D721Med (cell line): ENCODE data around the gene WDR5.

ENCODE experiments used
- DNase-seq: peaks from one replicate; pipeline ENCODE4 v3.0.0; 2011; ENCODE audit warnings: low spot score; ENCODE audit not compliant: insufficient read length
- FAIRE-seq: peaks from 2 replicates; lab custom pipeline; 2011; peaks lifted over from hg19 to GRCh38; lab: Jason Lieb, UNC
- TF ChIP-seq, protein P1 (sequence below): IDR thresholded peaks from 2 replicates; pipeline ENCODE4 v1.5.1; 2012; ENCODE audit warnings: mild to moderate bottlenecking, control low read depth; ENCODE audit not compliant: insufficient read depth; ENCODE audit errors: missing control alignments

Gene WDR5

DNA sequence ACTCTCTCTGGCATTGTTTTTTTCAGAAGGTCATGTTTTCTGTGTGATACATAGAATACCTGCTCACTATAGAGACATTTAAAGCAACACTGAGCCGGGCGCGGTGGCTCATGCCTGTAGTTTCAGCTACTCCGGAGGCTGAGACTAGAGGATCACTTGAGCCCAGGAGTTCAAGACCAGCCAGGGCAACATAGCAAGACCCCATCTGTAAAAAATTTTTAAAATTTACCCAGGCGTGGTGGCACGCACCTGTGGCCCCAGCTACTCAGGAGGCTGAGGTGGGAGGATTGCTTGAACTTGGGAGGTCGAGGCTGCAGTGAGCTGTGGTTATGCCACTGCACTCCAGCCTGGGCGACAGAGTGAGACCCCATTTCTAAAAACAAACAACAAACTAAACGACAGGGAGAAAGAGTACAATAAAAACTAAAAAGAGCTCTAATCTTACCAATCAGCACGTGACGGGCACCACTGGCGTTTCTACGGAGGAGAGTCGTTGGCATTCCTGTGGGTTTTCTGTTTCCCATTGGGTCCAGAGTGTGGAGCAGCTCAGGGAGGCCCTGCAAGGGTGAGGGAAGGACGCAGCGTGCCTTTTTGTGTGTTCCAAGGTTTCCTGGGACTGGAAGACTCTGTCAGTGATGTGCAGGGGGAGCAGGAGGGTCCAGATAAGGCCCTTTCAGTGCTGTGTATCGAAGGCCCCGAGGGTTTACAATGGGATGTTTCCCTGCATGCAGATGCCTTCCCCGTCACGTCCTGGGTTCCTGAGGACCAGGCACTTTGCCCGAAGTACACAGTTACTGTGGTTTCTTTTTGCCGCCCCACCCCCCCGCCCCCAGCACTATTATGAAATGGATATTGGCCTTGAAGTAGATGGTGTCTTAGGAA is 35.7 kb downstream of the WDR5 start:
- DNase-seq (no peak), FAIRE-seq (no peak)
- TF ChIP-seq, protein P1, sequence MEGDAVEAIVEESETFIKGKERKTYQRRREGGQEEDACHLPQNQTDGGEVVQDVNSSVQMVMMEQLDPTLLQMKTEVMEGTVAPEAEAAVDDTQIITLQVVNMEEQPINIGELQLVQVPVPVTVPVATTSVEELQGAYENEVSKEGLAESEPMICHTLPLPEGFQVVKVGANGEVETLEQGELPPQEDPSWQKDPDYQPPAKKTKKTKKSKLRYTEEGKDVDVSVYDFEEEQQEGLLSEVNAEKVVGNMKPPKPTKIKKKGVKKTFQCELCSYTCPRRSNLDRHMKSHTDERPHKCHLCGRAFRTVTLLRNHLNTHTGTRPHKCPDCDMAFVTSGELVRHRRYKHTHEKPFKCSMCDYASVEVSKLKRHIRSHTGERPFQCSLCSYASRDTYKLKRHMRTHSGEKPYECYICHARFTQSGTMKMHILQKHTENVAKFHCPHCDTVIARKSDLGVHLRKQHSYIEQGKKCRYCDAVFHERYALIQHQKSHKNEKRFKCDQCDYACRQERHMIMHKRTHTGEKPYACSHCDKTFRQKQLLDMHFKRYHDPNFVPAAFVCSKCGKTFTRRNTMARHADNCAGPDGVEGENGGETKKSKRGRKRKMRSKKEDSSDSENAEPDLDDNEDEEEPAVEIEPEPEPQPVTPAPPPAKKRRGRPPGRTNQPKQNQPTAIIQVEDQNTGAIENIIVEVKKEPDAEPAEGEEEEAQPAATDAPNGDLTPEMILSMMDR: no peak

DNA sequence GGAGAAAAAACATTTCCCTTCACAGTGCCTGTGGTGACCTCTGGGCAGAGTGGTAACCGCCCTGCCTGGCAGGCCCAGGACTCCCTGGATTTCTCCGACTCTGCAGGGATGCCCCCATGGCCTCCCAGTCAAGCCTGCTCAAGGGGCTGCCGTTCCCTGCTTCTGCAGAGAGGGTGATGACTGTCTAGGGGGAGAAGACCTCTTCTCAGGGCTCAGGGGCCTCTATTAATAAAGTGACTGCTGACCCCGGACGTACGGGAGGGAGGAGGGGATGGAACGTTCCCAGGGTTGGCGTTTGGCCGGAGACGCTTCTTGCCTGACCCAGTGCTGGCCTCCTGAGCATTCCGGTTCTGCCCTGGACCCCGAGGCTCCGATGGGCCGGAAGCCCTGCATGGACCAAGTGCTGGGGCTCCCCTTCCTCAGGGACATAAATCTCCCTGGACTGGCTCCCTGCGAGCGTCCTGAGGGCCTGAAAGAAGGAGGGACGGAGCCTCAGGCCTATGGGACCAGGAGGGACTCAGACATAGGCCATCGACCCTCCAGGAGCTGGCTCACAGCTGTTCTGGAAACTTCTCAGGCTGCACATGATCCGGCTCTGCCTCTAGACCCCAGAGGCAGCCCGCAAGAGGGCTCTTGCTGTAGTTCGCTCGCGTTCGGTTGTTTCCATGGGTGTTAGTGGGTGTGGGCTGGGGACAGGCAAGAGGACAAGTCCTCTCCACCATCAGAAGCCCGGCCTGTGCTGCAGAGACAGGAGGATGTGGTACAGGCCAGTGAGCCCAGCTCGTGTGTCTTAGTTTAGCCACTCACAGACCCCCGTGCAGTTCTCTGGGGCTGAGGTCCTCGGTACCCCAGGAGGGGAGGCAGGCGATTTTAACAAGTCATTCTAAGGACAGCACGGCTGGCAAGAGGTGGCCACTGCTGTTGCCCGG is 36.6 kb downstream of the WDR5 start:
- no peak for DNase-seq
- TF ChIP-seq, protein P1: no peak
- FAIRE-seq: no peak

DNA sequence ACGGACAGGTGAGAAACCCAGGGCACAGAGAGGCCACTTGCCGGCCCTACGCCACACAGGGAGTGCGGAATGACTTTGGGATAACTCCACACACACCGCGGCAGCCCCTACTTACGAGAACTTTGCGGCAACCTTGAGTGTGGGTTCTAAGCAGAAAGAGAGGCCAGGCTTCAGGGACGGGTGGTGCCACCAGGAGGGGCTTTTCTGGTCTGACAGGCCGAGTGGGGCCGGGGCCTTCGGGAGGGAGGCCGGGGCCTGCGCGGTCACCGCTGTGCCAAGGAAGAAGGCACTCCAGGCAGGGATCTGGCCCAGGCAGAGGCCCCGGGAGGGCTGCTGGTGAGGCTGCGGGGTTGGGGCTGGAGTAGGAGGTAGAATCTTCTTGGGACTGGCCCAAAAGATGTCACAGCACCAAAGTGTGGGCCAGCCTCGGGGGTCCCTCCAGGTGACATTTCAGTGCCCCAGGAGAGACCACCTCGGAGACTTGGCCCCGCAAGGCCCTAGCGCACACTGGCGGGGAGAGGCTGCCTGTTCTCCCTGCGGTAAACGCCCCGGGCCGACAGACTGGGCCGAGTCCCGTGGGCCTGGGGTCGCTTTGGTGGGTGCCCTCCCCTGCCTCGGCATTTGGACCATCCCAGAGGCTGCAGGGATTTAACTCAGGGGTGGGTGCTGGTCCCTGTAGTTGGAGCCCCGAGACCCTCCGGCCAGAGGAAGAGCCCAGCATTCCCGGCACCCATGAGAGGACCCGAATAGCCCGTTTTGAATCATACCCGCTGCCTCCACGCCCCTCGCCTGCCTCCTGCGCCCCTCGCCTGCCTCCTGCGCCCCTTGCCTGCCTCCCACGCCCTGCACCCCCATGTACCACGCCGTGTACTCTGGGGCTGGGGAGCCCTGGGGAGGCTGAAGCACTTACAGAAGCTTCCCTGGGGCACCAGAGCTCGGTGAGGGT is 37.5 kb downstream of the WDR5 start:
- TF ChIP-seq, protein P1: no peak
- FAIRE-seq: no peak

DNA sequence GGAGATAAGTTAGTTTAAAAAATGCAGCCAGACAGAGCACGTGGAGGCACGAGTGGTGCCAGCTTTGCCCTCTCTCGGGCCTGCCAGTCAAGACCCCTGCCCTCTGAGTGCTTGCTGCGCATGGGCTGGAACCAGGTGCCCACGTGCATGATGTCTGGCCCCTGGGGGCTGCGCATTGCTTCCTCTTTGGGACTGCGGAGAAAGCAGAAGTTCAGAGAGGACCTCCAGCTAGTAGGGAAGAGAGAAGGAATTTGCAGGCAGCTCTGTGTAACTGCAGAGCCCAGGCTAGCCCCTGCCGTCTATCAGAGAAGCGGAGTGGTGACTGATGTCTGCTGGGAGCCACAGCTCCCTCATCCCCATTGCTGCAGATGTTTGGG is 38.2 kb downstream of the WDR5 start:
- TF ChIP-seq, protein P1: no peak
- FAIRE-seq: no peak
- DNase-seq: no peak

More for the DNA sequence above, 37.5 kb downstream of the WDR5 start:
- no peak for DNase-seq

DNA sequence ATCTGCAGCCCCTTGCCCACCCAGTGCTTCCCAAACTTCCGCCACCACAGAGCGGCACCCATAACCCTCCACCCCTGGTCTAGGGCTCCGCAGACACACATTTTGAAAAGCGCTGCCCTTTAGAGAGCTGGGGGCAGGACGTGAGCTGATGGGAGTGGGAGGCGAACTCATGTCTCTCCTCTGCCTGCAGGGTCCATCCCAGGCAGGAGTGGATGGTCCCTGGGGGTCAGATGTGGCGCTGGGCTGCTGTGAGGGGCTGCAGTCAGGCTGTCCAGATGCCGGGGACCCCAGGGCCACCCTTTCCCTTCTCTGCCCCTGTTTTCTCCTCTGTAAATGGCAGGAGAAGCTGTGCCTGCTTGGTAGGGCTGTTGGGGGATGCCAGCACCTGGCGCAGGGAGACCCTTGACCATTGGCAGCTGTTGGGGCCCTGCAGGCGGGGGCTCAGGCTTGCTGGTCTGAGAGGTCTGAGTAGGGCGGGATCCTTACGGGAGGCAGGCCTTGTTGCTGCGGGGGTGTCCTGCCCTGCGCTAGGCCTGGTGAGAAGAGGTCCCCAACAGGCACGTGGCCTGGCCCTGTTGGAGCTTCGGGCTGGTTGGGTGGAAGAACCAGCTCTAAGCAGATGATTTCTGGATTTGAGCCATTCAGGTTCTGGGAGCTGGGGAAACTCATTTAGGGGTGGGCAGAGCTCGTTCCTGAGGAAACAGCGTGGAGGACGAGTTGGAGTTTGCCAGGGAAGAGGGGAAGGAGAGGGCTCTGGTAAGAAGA is 38.8 kb downstream of the WDR5 start:
- TF ChIP-seq, protein P1: no peak
- DNase-seq (no peak), FAIRE-seq (no peak)

DNA sequence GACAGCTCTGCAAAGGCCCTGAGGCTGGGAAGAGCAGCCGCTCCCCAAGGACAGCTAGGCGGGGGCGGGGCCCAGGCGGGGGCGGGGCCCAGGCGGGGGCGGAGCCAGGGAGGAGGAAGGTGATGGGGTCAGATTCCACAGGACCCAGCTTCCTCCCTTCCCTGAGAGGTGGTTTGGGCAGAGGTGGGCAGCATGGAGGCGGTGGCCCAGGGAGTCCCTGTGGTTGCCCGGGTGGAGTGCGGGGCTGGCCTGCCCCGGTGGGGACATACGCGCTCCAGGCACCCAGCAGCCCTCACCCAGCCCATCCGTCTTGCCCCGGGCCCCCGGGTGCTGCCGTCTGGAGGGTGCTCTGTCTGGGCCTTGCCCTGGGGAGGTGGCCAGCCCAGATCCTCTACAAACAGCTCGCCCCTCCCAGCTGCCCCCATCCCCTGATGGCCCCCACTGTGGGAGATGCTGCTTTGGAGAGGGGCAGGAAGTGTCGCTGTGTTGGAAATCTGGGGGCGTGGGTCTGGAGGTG is 39.5 kb downstream of the WDR5 start:
- DNase-seq (no peak), FAIRE-seq (no peak)
- TF ChIP-seq, protein P1: no peak
